HG03460 (cell line): ENCODE data around the gene CCDC191.

ENCODE experiments used
- ATAC-seq: cut with Tn5 transposase; IDR thresholded peaks from one replicate; pipeline ENCODE4 v1.9.1; 2021; ENCODE audit not compliant: unreplicated experiment

CCDC191 gene, protein sequence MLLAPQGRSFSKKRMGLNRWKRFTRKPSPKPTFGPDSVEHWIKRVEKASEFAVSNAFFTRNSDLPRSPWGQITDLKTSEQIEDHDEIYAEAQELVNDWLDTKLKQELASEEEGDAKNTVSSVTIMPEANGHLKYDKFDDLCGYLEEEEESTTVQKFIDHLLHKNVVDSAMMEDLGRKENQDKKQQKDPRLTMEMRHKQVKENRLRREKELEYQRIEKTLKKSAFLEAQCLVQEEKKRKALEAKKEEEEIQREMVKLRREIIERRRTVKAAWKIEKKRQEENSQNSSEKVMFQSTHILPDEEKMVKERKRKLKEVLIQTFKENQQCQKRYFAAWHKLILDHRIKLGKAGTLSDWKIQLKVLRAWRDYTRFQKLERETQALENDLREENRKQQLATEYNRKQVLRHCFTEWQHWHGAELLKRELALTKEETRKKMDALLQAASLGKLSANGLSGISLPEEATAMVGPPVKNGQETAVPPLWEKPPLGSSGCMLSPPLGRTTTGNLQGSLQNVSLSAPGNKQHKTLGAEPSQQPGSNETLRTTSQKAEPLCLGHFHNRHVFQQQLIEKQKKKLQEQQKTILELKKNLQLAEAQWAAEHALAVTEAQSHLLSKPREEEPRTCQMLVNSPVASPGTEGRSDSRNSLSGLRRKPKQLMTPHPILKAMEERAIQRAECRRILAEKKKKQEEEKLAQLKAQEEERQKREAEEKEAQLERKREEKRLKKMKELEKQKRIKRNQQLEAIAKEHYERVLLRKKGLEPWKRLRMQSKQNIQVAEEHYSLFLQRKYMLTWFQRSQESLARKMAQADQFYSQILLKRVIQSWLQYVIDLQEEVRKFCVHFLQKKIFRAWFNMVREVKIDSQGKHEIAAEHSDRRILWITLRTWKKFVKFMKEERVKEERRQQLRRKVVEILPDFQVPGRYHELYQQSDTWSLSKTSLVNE

DNA sequence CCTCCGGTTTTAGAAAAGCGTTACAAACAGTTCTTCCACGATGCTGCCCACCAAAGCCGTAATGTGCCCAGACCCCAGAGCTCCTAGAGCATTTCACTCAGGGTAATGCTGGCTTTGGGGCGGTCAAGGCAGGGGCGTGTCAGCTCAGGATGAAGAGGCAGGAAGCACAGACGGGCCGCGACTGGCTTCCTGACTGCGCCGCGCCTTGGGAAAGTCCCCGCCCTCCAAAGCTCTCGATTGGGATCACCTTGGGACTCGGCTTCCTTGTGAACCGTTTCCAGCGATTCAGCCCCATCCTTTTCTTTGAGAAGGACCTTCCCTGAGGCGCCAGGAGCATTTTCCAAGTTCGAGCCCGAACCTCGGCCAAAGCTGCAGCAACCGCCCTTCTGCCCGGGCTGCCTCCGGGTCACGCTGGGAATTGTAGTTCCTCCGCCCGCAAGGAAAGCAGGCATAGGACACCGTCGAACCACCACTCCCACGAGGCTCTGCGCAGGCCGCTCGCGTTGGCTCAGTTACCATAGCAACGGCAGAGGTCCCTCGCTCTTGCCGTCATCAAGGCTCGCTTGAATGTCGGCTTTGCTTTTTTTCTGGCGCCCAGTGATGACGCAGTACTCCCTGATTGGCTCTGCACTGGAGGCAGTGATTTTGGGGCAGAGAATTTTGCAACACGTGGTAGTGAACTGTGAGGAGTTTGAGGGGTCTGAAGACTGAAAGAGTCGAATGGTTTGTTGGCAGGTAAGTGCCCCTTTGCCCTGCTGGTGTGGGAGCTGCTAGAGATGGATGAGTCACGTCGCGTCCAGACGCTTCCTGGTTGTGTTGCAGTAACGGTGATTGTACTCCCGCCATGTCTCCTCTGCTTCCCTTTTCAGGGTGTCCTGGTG lies at the start of gene CCDC191, which contains the start of gene QTRT2:
CCDC191 (minus strand) TSS at position 397 of the 881 bp plus-strand sequence; CDS start at position 337, 60 bp downstream.
QTRT2 (plus strand) TSS at position 608 of the 881 bp plus-strand sequence. CDS start 8,521 bp downstream, outside the sequence.
- peak; percentile 98 for ATAC-seq

DNA sequence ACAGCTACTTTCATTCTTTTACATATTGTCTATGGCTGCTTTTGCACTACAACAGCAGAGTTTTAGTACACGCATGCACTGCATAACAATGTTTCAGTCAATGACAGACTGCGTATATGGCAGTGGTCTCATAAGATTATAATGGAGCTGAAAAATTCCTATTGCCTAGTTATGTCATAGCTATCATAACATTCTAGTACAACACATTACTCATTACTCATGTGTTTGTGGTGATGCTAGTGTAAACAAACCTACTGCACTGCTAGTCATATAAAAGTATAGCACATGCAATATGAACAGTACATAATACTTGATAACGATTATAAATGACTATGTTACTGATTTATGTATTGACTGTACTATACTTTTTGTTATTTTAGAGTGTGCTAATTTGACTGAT lies 48.1 kb upstream of the CCDC191 start:
- no peak for ATAC-seq

DNA sequence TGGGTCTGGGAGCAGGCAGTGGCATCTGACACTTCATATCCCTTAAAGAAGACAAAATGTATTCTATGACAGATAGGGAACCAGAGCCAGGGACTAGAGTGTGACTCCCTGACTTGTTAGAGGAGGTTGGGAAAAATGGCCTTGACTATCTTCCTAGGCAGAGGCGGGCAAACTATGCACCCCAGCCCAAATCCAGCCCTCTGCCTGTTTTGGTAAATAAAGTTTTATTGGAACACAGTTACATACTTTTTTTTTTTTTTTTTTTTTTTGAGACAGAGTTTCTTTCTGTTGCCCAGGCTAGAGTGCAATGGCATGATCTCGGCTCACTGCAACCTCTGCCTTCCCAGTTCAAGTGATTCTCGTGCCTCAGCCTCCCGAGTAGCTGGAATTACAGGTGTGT lies 47.5 kb upstream of the CCDC191 start:
- no peak for ATAC-seq

DNA sequence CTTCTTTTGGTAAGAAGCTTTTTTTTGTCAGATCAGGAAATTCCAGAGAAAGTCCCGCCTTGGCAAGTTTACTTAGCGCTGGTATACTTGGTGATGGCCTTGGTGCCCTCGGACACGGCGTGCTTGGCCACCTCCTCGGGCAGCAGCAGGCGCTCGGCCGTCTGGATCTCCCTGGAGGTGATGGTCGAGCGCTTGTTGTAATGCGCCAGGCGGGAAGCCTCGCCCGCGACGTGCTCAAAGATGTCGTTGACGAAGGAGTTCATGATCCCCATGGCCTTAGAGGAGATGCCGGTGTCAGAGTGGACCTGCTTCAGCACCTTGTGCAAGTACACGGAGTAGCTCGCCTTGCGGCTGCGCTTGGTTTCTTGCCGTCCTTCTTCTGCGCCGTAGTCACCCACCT lies 46.9 kb upstream of the CCDC191 start:
- ATAC-seq: no peak

DNA sequence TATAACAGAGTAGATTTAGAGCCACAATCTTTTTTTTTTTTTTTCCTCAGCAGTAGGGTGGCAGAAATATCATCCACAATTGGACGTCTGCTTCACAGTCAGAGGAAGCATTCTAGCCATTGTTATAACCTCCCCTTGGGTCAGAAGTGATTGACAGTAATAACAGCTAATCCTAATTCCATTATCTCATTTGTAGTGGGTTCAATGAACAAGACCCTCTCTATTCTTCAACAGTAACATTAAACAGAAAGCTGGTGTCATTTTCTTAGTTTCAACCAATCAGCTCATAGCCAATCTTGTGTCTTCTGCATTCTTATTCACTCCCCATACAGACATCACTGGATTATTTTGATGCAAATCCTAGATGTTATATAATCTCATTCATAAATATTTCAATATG lies 44.8 kb upstream of the CCDC191 start:
- no peak for ATAC-seq

DNA sequence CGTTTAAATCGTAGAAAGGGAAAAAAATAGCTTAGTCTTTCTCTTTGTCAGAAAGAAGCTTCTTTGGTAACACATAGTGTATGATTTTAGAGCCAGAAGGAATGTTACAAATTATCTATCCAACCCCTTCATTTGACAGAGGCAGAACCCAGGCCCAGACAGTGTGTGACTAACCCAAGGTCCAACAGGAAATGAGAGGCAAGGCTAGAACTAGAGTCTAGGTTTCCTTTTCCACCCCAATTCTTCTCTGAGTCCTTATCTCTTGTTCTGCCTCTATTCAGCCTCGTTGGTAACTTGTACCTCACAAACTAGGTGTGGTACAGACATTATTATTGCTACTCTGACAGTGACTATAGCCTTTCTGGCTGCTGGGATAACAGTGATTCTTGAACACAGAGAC lies 39.5 kb upstream of the CCDC191 start:
- no peak for ATAC-seq

DNA sequence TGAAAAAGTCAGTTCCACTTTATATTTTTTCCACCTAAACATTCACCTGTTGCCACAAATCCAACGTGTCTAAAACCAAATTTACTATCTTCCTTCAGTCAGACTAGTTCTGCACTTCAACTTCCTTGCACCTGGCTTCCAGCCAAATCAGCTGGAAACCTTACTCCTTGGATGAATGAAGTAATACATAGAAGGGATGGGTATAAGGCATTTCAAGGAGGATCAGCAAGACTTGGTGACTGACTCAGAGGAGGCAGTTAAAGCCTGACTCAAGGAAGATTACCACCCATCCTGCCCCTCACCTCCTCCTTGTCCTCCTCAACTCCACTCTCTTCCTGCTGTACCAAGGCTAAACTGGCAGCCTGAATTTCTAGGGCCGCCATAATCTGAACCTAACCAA lies 37.3 kb upstream of the CCDC191 start:
- ATAC-seq: no peak

DNA sequence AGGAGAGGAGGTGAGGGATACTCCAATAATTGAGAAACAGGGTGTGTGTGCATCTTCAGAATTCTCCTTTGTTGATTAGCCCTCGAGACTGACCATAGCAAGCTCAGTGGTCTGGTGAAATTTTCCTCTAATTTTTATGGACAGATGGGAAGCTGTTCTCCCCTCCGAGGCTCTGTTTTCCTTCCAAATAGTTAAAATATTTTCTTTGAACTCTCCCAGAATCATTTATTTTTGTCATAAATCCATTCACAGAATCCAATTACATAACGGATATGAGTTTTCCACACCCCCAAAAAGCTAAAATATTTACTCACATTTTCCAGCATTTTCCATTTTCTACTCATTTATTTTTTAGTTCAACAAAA lies 36.7 kb upstream of the CCDC191 start:
- no peak for ATAC-seq

DNA sequence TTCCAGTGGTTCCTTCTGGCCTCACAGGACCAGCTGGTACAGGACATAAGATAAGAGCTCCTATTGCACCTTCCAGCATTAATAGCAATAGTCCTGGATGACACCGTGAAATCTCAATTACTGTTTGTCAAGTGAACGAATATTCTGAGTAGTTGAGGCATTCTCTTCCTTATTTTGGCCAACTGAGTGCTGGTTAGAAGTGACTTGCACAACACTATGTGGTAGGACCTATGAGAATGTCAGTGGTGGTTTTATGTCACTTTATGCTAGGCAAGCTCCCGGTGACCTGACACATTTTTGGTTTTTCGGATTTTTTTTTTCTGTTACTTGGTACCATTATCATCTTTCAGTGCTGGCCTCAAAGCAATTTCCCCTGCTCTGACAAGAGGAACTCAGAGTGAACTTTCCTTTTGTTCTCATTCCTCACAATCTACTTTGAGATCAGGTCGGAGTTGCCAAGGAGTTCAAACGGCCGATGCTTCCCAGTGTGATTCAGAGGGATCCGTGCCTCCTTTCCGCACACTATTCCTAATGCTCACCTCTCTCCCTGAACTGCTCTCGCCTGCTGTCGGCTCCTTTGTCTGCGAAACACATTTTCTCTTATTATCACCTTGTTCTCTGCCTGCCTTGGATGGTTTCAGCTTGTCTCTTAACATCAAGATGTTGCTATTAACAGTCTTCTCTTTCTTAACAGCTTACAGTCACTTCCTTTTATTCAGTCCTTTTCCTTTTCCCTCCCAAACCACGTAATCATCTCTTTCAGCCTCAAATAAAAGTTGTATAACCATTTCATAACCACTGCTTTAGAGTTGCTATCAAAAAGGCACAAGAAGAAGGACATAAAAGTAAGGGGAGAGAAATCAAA lies 36.1 kb upstream of the CCDC191 start:
- no peak for ATAC-seq

DNA sequence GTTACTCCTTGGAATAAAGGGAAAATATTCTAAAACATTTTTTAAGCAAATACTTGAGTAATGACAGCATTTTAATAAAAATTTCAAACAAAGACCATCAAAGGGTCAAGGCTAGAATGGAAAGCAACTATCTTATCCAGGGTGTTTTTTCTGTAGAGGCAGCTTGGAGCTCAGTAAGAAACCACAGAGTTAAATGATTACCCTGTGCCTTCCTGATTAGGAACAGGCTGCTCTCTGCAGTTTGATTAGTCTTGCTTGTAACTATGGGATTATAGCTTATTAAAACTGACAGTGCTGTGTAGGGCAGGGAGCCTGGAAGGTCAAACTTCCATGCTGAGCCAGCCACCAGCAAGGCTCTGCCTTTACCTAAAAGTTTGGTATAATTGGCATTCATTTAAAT lies 33.3 kb upstream of the CCDC191 start:
- no peak for ATAC-seq

DNA sequence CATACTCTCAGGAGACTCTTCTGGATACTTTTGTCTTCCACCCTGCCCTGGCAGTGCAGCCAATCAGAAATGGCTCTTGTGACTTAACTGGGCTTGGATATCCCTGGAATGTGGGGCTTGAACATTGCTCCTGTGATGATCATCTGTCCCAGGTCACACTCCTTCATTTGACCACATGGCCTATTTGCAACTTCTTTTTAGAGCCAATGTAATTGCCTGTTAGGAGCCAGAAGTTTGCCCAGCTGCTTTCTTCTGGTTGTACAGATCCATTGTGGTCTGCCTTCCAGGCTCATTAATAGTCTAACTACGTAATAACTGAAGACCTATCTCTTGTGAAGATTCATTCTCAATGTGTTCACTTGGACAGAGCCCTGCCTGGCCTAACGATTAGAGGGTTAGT lies 30.0 kb upstream of the CCDC191 start:
- no peak for ATAC-seq

DNA sequence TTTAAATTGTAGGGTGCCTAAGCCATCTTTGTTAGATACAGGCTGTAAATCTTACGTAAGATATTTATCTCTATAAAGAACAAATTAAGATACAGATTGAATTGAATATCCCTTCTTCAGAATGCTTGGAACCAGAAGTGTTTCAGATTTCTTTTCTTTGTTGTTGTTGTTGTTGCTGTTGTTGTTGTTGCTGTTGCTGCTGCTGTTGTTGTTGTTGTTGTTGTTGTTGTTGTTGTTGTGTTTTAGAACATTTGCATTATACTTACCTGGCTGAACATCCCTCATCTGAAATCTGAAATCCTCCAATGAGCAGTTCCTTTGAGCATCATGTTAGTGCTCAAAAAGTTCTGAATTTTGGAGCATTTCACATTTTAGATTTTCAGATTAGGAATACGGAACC lies 26.8 kb upstream of the CCDC191 start:
- ATAC-seq: no peak

DNA sequence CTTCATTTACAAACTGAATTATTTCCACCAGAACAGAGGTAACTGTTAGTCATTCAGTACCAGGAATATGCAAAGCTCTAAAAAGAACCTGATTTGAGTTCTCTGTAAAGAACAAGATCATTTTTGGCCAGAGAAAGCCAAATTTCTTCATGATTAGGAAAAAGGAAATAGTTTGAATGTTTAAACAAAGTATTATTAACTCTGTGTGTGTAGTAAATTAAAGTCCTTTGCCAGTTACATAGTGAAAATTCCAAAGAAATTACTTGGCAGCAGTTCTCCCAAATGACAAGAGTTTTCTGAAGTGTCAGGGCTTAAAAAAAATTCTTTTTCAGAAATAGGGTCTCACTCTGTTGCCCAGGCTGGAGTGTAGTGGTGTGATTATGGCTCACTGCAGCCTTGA lies 24.7 kb upstream of the CCDC191 start:
- ATAC-seq: no peak

DNA sequence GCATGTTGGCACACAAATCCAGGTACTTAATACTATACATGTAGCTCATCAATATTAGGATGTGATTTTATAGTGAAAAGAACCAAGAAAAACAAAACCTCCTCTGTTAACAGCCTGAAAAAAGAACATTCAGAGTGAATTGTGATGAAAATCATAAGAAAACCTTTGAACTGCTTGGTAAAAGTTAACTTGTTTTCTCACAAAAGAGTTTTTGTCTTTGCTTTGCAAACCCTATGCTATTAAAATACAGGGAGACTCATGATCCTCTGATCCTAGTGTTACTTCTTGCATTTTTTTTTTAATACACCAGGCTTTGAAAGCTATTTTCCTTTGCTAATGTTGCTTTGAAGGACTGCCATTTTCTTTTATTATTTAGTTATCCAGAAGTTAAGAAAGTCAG lies 23.9 kb upstream of the CCDC191 start:
- ATAC-seq: no peak

DNA sequence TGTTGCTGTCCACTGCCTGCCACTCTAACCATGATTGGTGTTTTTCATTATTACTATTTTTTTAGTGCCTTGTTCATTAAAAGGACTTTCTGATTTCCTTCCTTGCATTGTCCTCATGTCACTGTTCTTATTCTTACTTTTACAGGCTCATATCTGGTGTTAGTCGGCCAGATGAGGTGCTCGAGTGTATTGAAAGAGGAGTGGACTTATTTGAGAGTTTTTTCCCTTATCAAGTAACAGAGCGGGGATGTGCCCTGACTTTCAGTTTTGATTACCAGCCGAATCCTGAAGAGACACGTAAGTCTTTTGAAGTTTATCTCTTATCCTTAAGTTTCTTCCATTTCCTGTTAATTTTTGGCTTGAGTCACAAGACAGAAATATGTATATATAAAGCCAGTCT lies 23.4 kb upstream of the CCDC191 start:
- ATAC-seq: no peak

DNA sequence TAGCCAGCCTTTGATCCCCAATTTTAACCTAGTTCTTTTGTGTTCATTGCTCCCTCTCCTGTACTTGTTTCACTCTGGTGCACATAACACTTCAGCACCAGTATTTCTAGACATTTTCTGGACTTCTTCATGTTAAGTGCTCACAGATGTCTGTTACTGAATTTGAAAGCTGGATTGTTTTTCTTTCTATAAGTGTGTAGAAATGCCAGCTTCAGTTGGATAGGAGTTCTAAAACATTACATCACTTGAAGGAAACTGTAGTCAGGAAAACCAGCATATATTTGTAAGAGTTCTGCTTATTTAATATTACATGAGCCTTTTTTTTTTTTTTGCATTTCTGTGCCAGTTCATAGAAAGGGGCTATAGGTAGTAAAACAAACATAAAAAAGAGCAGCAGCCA lies 21.8 kb upstream of the CCDC191 start:
- ATAC-seq: no peak

DNA sequence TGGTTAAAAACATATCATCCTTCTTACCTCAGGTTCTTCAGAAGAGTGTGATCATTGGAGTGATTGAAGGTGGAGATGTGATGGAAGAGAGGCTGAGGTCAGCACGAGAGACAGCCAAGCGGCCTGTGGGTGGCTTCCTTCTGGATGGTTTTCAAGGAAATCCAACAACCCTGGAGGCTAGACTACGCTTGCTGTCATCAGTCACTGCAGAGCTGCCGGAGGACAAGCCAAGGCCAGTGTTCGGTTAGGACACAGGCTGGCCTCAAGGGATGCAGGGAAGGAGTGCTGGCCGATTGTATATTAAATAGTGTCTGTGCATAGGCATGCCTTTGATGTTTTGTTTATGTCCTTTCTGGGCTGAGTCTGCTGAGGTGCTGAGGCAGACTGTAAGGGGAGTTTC lies 20.4 kb upstream of the CCDC191 start:
- ATAC-seq: no peak

DNA sequence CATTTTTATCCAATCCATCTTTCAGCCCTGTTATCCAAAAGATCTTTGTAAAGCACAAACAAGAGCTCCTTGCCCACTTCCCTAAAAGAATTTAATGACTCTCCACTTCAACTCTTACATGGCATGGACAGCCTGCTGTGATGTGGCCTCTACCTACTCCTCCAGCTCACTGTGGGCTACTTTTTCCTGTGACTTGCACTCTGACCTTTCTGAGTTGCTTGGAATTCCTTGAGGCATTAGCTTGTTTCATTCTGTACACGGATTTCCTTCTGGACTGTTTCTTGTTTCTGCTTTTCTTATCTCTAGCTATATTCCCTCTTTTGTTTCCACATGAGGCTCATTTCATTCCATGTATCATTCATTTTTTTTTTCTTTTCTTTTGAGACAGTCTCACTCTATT lies 15.5 kb upstream of the CCDC191 start:
- ATAC-seq: no peak

DNA sequence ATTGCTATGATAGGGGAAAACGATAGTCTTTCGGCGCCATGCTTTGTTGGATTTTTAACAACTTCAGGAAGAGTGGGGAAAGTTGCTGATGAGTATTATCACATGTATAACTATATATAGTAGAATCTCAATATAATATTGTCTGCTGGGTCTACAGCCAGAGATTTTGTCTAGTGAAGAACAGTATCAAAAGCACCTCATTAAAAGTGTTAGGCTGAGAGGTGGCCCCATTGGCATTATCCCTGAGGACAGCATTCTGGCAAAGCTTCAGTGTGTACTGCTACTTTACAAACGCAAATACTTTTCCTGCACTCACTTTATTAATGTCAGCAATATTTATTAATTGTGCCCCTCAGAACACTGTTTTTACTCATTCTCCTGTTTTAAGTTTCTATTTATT lies 12.0 kb upstream of the CCDC191 start:
- no peak for ATAC-seq

DNA sequence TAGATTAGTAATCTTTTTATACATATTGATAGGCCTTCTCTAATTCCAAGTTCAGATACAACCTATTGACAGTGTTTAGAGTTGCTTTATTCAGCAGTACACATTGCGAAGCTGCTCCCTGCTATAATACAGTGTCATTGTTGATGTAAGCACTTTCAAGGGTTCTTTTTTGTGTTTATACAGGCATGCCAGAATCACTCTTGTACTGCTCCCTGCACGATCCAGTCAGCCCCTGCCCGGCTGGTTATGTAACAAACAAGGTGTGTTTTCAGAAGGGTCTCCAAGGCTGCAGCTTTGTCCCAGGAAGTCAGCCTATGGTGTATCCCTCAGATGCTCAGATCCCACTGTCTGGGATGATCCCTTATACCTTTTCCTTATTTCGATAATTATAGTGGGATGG lies 11.5 kb upstream of the CCDC191 start:
- ATAC-seq: no peak
